H9 (cell line): Measurements from ENCODE around the gene RAB25. TPM values are rescaled to one million over a fixed set of nuclear protein-coding genes. Genes with fewer than 3 reads are reported as not detected.

Experiments used
- DNase-seq: peaks from one replicate; pipeline ENCODE4 v3.0.0-alpha.2; 2017
- H2AFZ ChIP-seq: one replicate; pipeline ENCODE4 v1.6.1; 2013; ENCODE audit warnings: mild to moderate bottlenecking, low read length, control low read depth, moderate library complexity
- H2AK5ac ChIP-seq: 2 replicates; pipeline ENCODE4 v1.6.1; 2013; ENCODE audit warnings: low read length, control low read depth, mixed read lengths; ENCODE audit not compliant: insufficient read length
- H2BK120ac ChIP-seq: one replicate; pipeline ENCODE4 v1.6.1; 2013; ENCODE audit warnings: low read depth, mild to moderate bottlenecking, low read length, control low read depth, inconsistent platforms; ENCODE audit not compliant: poor library complexity, severe bottlenecking
- H2BK12ac ChIP-seq: 2 replicates; pipeline ENCODE4 v1.6.1; 2013; ENCODE audit warnings: low read length, control low read depth, mixed read lengths, low read depth; ENCODE audit not compliant: insufficient read length
- H2BK15ac ChIP-seq: 2 replicates; pipeline ENCODE4 v1.6.1; 2013; ENCODE audit warnings: low read depth, low read length, control low read depth
- H2BK20ac ChIP-seq: one replicate; pipeline ENCODE4 v1.6.1; 2013; ENCODE audit warnings: low read depth, mild to moderate bottlenecking, low read length, control low read depth, inconsistent platforms; ENCODE audit not compliant: poor library complexity, severe bottlenecking
- H2BK5ac ChIP-seq: 2 replicates; pipeline ENCODE4 v1.6.1; 2013; ENCODE audit warnings: low read length, control low read depth, mixed read lengths; ENCODE audit not compliant: insufficient read length
- H3K14ac ChIP-seq: 2 replicates; pipeline ENCODE4 v1.6.1; 2013; ENCODE audit warnings: low read length, control low read depth; ENCODE audit not compliant: insufficient read depth
- H3K18ac ChIP-seq: 2 replicates; pipeline ENCODE4 v1.6.1; 2013; ENCODE audit warnings: low read depth, mild to moderate bottlenecking, mixed read lengths, low read length, control low read depth; ENCODE audit not compliant: insufficient read length
- H3K23ac ChIP-seq: 2 replicates; pipeline ENCODE4 v1.6.1; 2013; ENCODE audit warnings: low read length, control low read depth, mixed read lengths, low read depth; ENCODE audit not compliant: insufficient read length
- H3K23me2 ChIP-seq: 2 replicates; pipeline ENCODE4 v1.6.1; 2013; ENCODE audit warnings: low read depth, mild to moderate bottlenecking, mixed read lengths, low read length, control low read depth; ENCODE audit not compliant: insufficient read length, poor library complexity, severe bottlenecking
- H3K27ac ChIP-seq: 2 replicates; pipeline ENCODE4 v1.5.1; 2013; ENCODE audit warnings: low read length, control low read depth, mixed read lengths, low read depth; ENCODE audit not compliant: insufficient read length
- H3K27me3 ChIP-seq: 2 replicates; pipeline ENCODE4 v1.6.1; 2013; ENCODE audit warnings: low read length, control low read depth, inconsistent platforms; ENCODE audit not compliant: insufficient read depth
- H3K4ac ChIP-seq: 2 replicates; pipeline ENCODE4 v1.6.1; 2013; ENCODE audit warnings: low read depth, mild to moderate bottlenecking, control low read depth, inconsistent platforms, low read length, moderate library complexity
- H3K4me1 ChIP-seq: 2 replicates; pipeline ENCODE4 v1.6.1; 2013; ENCODE audit warnings: low read length, control low read depth, inconsistent platforms; ENCODE audit not compliant: insufficient read depth
- H3K4me2 ChIP-seq: 2 replicates; pipeline ENCODE4 v1.6.1; 2013; ENCODE audit warnings: low read length, control low read depth, mixed read lengths; ENCODE audit not compliant: insufficient read length, insufficient read depth
- H3K56ac ChIP-seq: 2 replicates; pipeline ENCODE4 v1.6.1; 2013; ENCODE audit warnings: low read depth, mild to moderate bottlenecking, mixed read lengths, low read length, control low read depth; ENCODE audit not compliant: insufficient read length
- H3K79me1 ChIP-seq: 2 replicates; pipeline ENCODE4 v1.6.1; 2013; ENCODE audit warnings: low read depth, mild to moderate bottlenecking, moderate library complexity, low read length, control low read depth, inconsistent platforms; ENCODE audit not compliant: insufficient read depth, poor library complexity, severe bottlenecking
- H3K79me2 ChIP-seq: 2 replicates; pipeline ENCODE4 v1.6.1; 2013; ENCODE audit warnings: low read length, control low read depth, inconsistent platforms; ENCODE audit not compliant: insufficient read depth
- H3K9ac ChIP-seq: 2 replicates; pipeline ENCODE4 v1.6.1; 2013; ENCODE audit warnings: low read length, control low read depth, mixed read lengths; ENCODE audit not compliant: insufficient read length; ENCODE audit errors: extremely low read depth
- H3K9me3 ChIP-seq: one replicate; pipeline ENCODE4 v1.6.1; 2013; ENCODE audit warnings: low read depth, low read length, inconsistent platforms; ENCODE audit not compliant: control insufficient read depth
- H3T11ph ChIP-seq: one replicate; pipeline ENCODE4 v1.6.1; 2013; ENCODE audit warnings: mild to moderate bottlenecking, low read length, control low read depth, inconsistent platforms
- H4K20me1 ChIP-seq: one replicate; pipeline ENCODE4 v1.6.1; 2013; ENCODE audit not compliant: control insufficient read depth, insufficient read length, insufficient read depth
- H4K5ac ChIP-seq: 2 replicates; pipeline ENCODE4 v1.6.1; 2013; ENCODE audit warnings: low read depth, mild to moderate bottlenecking, mixed read lengths, low read length, control low read depth; ENCODE audit not compliant: insufficient read length
- H4K8ac ChIP-seq: replicated peaks from 2 replicates; pipeline ENCODE4 v1.6.1; 2013; ENCODE audit warnings: low read length, control low read depth, mixed read lengths, low read depth; ENCODE audit not compliant: insufficient read length
- H4K91ac ChIP-seq: 2 replicates; pipeline ENCODE4 v1.6.1; 2013; ENCODE audit warnings: low read depth, mild to moderate bottlenecking, moderate library complexity, mixed read lengths, low read length, control low read depth; ENCODE audit not compliant: insufficient read length
- H3K27ac Mint-ChIP-seq, 3 experiments: 2 replicates in 2 of 3; 3 replicates in 1 of 3; pipeline ENCODE4 v1.8.0; 2020 to 2021; ENCODE audit warnings: mixed read lengths in 3 of 3, mild to moderate bottlenecking in 1 of 3, moderate library complexity in 1 of 3
- H3K27me3 Mint-ChIP-seq: 2 replicates; pipeline ENCODE4 v1.8.0; 2021; ENCODE audit warnings: low read depth, mild to moderate bottlenecking, moderate library complexity, mixed read lengths
- H3K36me3 Mint-ChIP-seq, 3 experiments: 2 replicates in 2 of 3; 3 replicates in 1 of 3; pipeline ENCODE4 v1.8.0; 2020 to 2021; ENCODE audit warnings: low read depth in 3 of 3, mixed read lengths in 3 of 3; ENCODE audit not compliant: insufficient read depth in 1 of 3
- H3K4me1 Mint-ChIP-seq, 2 experiments: 2 replicates each; pipeline ENCODE4 v1.8.0; 2020; ENCODE audit warnings: mixed read lengths in 2 of 2
- H3K4me3 Mint-ChIP-seq, 2 experiments: 2 replicates in 1 of 2; 3 replicates in 1 of 2; pipeline ENCODE4 v1.8.0; 2020 to 2021; ENCODE audit warnings: mild to moderate bottlenecking in 2 of 2, mixed read lengths in 2 of 2, moderate library complexity in 1 of 2
- H3K9me3 Mint-ChIP-seq, 2 experiments: 2 replicates in 1 of 2; 3 replicates in 1 of 2; pipeline ENCODE4 v1.8.0; 2020; ENCODE audit warnings: mild to moderate bottlenecking in 2 of 2, mixed read lengths in 2 of 2, moderate library complexity in 1 of 2
- WGBS: extraction: QIAGEN DNeasy Blood & Tissue Kit; methylation state at CpG from one replicate; pipeline ENCODE4 v1.1.7; 2013; ENCODE audit warnings: missing lambda C conversion rate, low lambda C conversion rate, mixed read lengths; ENCODE audit not compliant: insufficient read length; ENCODE audit errors: extremely low coverage; 5-methylcytosine and 5-hydroxymethylcytosine counted together
- total RNA-seq: library from RNA; stranded (reverse); gene quantifications from 2 replicates; pipeline ENCODE4 v1.2.1, GENCODE V29; 2021
- TF ChIP-seq, protein P1 (sequence below): fragments of 200-600 bp; sonication (generic); conservative IDR thresholded peaks from 3 replicates; pipeline ENCODE4 v1.8.0; 2021; ENCODE audit warnings: antibody characterized with exemption, mild to moderate bottlenecking

Gene RAB25
- total RNA-seq, 1 experiment from 2014 or later, result 43.1 TPM

DNA sequence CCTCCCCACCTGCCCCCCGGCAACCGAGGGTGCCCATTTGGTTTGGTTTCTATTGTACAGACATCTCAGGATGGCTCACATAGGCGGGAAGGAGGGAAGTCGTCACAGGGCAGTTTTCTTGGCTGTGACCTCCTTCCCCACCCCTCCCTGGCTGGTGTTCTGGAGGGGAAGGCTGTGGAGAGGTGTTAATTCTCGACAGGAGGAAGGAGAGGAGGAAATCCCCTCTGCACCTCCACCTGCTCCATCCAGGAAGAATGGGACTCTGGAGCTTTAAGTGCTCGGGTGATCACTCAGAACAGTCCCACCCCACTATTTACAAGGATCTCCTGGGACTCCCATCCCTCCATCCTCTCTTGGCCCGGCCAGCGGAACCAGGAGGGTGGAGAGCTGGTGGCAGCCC, 13.7 kb downstream of the RAB25 start:
- Histone ChIP-seq H4K8ac (no peak overlapping the region), H3K4me2 (no peak overlapping the region), H3K9me3 (no peaks in the 10 kb centered on the region), H3K27ac (no peak overlapping the region), H2AK5ac (no peak overlapping the region), H3K14ac (no peak overlapping the region), H3K79me2 (peaks cover 11% of the 10 kb centered on the region; the same call in 1 of the 2 replicates), H3K23ac (no peak overlapping the region), H4K5ac (no peak overlapping the region), H3K4me1 (peaks cover 30% of the 10 kb centered on the region), H3K4ac (no peak overlapping the region), H2BK120ac (no peak overlapping the region), H2BK5ac (no peak overlapping the region), H3K18ac (no peak overlapping the region), H2BK15ac (no peak overlapping the region), H3T11ph (no peak overlapping the region), H2BK12ac (no peak overlapping the region), H4K91ac (no peak overlapping the region), H2AFZ (no peak overlapping the region), H4K20me1 (no peaks in the 10 kb centered on the region), H3K79me1 (no peaks in the 10 kb centered on the region), H3K27me3 (no peaks in the 10 kb centered on the region), H3K23me2 (no peaks in the 10 kb centered on the region), H2BK20ac (no peak overlapping the region), H3K9ac (no peak overlapping the region), H3K56ac (no peak overlapping the region)
- TF ChIP-seq, protein P1, sequence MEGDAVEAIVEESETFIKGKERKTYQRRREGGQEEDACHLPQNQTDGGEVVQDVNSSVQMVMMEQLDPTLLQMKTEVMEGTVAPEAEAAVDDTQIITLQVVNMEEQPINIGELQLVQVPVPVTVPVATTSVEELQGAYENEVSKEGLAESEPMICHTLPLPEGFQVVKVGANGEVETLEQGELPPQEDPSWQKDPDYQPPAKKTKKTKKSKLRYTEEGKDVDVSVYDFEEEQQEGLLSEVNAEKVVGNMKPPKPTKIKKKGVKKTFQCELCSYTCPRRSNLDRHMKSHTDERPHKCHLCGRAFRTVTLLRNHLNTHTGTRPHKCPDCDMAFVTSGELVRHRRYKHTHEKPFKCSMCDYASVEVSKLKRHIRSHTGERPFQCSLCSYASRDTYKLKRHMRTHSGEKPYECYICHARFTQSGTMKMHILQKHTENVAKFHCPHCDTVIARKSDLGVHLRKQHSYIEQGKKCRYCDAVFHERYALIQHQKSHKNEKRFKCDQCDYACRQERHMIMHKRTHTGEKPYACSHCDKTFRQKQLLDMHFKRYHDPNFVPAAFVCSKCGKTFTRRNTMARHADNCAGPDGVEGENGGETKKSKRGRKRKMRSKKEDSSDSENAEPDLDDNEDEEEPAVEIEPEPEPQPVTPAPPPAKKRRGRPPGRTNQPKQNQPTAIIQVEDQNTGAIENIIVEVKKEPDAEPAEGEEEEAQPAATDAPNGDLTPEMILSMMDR, result no peak
- peak overlapping the region in 2 of 3 experiments; percentile 21 to 95; a peak in 5 of 7 replicates for H3K27ac Mint-ChIP-seq
- H3K9me3 Mint-ChIP-seq, result no peaks in the 10 kb centered on the region
- no peaks in the 10 kb centered on the region for H3K27me3 Mint-ChIP-seq
- no CpG with 5 or more reads among the region's 8 CpGs for WGBS
- peaks cover 79 to 92% of the 10 kb centered on the region in 2 experiments for H3K4me1 Mint-ChIP-seq
- H3K4me3 Mint-ChIP-seq, result peak overlapping the region in 1 of 2 experiments; percentile 44; a peak in 3 of 5 replicates
- H3K36me3 Mint-ChIP-seq, result peaks cover 13 to 64% (median 62%) of the 10 kb centered on the region in 3 experiments; a peak in 6 of 7 replicates
- DNase-seq, result peak; percentile 38
